SK-N-SH treated with all-trans-retinoic acid at 6 μM for 48 hours (cell line): ENCODE data around the gene UGT1A3.

Source experiments
- ATAC-seq: fragments of 200-7000 bp; cut with Tn5 transposase; 3 replicates; pipeline ENCODE4 v1.9.1; 2020; ENCODE audit warnings: mild to moderate bottlenecking, moderate library complexity
- ARNTL ChIP-seq: fragments of 450-650 bp; formaldehyde crosslinking; IDR thresholded peaks from 2 replicates; pipeline ENCODE4 v1.5.0; 2020; ENCODE audit warnings: low read depth, mild to moderate bottlenecking, moderate library complexity, borderline replicate concordance
- ESRRG ChIP-seq: fragments of 250-450 bp; sonication (Bioruptor Pico); IDR thresholded peaks from 2 replicates; pipeline ENCODE4 v1.6.1; 2021; ENCODE audit warnings: mild to moderate bottlenecking
- GLIS3 ChIP-seq: fragments of 250-450 bp; sonication (Bioruptor Pico); IDR thresholded peaks from 2 replicates; pipeline ENCODE4 v1.5.0; 2020; ENCODE audit warnings: mild to moderate bottlenecking, moderate library complexity
- ISL1 ChIP-seq: fragments of 250-450 bp; sonication (Bioruptor Pico); IDR thresholded peaks from 2 replicates; pipeline ENCODE4 v2.1.2; 2022; ENCODE audit warnings: mild to moderate bottlenecking, moderate library complexity
- OSR1 ChIP-seq: fragments of 250-450 bp; sonication (Bioruptor Pico); IDR thresholded peaks from 2 replicates; pipeline ENCODE4 v1.8.0; 2022; ENCODE audit warnings: moderate library complexity, mild to moderate bottlenecking, inconsistent platforms
- PPARA ChIP-seq: fragments of 250-450 bp; sonication (Bioruptor Pico); IDR thresholded peaks from 2 replicates; pipeline ENCODE4 v1.5.0; 2020; ENCODE audit warnings: mild to moderate bottlenecking, borderline replicate concordance
- RARB ChIP-seq: fragments of 250-450 bp; sonication (Bioruptor Pico); IDR thresholded peaks from 2 replicates; pipeline ENCODE4 v1.8.0; 2021; ENCODE audit warnings: mild to moderate bottlenecking, moderate library complexity
- SNAI2 ChIP-seq: fragments of 250-450 bp; sonication (Bioruptor Pico); IDR thresholded peaks from 2 replicates; pipeline ENCODE4 v1.5.0; 2020; ENCODE audit warnings: mild to moderate bottlenecking, moderate library complexity
- TCF4 ChIP-seq: fragments of 250-450 bp; sonication (Bioruptor Pico); IDR thresholded peaks from 2 replicates; pipeline ENCODE4 v1.8.0; 2021; ENCODE audit warnings: mild to moderate bottlenecking, moderate library complexity, borderline replicate concordance
- TOX ChIP-seq: fragments of 250-450 bp; sonication (Bioruptor Pico); IDR thresholded peaks from 2 replicates; pipeline ENCODE4 v1.8.0; 2021; ENCODE audit warnings: mild to moderate bottlenecking, moderate library complexity, borderline replicate concordance
- ZC3H10 ChIP-seq: fragments of 250-450 bp; sonication (Bioruptor Pico); IDR thresholded peaks from 2 replicates; pipeline ENCODE4 v1.5.1; 2021; ENCODE audit warnings: mild to moderate bottlenecking, moderate library complexity
- ZFP3 ChIP-seq: fragments of 250-450 bp; sonication (Bioruptor Pico); IDR thresholded peaks from 2 replicates; pipeline ENCODE4 v1.5.0; 2020; ENCODE audit warnings: mild to moderate bottlenecking, moderate library complexity
- ZFP30 ChIP-seq: fragments of 450-650 bp; formaldehyde crosslinking; IDR thresholded peaks from 2 replicates; pipeline ENCODE4 v1.5.0; 2022; ENCODE audit warnings: mild to moderate bottlenecking, moderate library complexity
- ZNF70 ChIP-seq: fragments of 450-650 bp; formaldehyde crosslinking; IDR thresholded peaks from 2 replicates; pipeline ENCODE4 v1.5.0; 2020; ENCODE audit warnings: mild to moderate bottlenecking, moderate library complexity
- ZNF8 ChIP-seq: fragments of 450-650 bp; formaldehyde crosslinking; IDR thresholded peaks from 2 replicates; pipeline ENCODE4 v1.5.0; 2020; ENCODE audit warnings: mild to moderate bottlenecking, moderate library complexity
- TF ChIP-seq, protein P1 (sequence below): fragments of 250-450 bp; sonication (Bioruptor Pico); IDR thresholded peaks from 2 replicates; pipeline ENCODE4 v1.5.1; 2021; ENCODE audit warnings: mild to moderate bottlenecking, moderate library complexity
- TF ChIP-seq, protein P2 (sequence below): fragments of 250-450 bp; sonication (Bioruptor Pico); IDR thresholded peaks from 2 replicates; pipeline ENCODE4 v1.8.0; 2021; ENCODE audit warnings: low read depth, mild to moderate bottlenecking, moderate library complexity, borderline replicate concordance
- TF ChIP-seq, protein P3 (sequence below): fragments of 250-450 bp; sonication (Bioruptor Pico); IDR thresholded peaks from 2 replicates; pipeline ENCODE4 v1.8.0; 2020; ENCODE audit warnings: mild to moderate bottlenecking, moderate library complexity, borderline replicate concordance
- TF ChIP-seq, protein P4 (sequence below): fragments of 250-450 bp; sonication (Bioruptor Pico); IDR thresholded peaks from 2 replicates; pipeline ENCODE4 v1.5.0; 2020; ENCODE audit warnings: mild to moderate bottlenecking, moderate library complexity

The UGT1A3 gene

DNA sequence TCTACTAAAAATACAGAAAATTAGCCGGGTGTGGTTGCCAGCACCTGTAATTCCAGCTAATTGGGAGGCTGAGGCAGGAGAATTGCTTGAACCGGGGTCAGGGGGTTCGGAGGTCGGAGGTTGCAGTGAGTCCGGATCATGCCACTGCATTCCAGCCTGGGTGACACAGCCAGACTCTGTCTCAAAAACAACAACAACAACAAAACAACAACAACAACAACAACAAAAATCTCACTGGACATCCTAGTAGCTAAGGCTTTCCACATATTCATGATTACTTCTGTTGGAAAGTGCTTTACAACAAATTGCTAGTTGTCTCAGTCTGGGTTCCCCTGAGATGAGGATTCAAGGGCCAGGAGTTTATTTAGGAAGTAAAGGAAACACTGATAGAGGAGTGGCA is 45.0 kb downstream of the UGT1A3 start:
- TF ChIP-seq ZFP3 (CRISPR knock-in tag) (no peak), ZNF8 (CRISPR knock-in tag) (no peak), ZNF70 (no peak)
- ATAC-seq: no peak

DNA sequence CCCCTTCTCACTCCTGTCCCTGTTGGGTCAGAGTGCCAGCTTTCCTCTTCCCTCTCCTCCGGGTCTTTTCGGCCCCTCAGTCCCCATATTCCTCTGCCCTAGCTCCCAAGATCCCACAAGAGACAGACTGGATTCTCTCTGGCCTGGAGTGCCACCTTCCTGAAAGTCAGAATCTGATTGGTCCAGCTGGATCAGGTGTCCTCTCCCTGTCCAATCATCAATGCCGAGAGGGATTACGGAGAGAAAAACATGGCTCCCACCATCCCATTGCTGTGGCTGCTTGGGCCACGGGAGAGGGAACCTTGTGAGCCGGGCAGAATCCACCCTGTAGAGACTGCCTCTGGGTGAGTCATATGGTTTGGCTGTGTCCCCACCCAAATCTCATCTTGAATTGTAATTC is 46.6 kb downstream of the UGT1A3 start:
- TF ChIP-seq, protein P1, sequence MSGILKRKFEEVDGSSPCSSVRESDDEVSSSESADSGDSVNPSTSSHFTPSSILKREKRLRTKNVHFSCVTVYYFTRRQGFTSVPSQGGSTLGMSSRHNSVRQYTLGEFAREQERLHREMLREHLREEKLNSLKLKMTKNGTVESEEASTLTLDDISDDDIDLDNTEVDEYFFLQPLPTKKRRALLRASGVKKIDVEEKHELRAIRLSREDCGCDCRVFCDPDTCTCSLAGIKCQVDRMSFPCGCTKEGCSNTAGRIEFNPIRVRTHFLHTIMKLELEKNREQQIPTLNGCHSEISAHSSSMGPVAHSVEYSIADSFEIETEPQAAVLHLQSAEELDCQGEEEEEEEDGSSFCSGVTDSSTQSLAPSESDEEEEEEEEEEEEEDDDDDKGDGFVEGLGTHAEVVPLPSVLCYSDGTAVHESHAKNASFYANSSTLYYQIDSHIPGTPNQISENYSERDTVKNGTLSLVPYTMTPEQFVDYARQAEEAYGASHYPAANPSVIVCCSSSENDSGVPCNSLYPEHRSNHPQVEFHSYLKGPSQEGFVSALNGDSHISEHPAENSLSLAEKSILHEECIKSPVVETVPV (CRISPR knock-in tag): no peak
- TF ChIP-seq, protein P2, sequence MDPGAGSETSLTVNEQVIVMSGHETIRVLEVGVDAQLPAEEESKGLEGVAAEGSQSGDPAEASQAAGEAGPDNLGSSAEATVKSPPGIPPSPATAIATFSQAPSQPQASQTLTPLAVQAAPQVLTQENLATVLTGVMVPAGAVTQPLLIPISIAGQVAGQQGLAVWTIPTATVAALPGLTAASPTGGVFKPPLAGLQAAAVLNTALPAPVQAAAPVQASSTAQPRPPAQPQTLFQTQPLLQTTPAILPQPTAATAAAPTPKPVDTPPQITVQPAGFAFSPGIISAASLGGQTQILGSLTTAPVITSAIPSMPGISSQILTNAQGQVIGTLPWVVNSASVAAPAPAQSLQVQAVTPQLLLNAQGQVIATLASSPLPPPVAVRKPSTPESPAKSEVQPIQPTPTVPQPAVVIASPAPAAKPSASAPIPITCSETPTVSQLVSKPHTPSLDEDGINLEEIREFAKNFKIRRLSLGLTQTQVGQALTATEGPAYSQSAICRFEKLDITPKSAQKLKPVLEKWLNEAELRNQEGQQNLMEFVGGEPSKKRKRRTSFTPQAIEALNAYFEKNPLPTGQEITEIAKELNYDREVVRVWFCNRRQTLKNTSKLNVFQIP: no peak
- TF ChIP-seq PPARA (CRISPR knock-in tag) (no peak), TOX (CRISPR knock-in tag) (no peak), OSR1 (CRISPR knock-in tag) (no peak), ZFP30 (CRISPR knock-in tag) (no peak), SNAI2 (no peak)
- TF ChIP-seq, protein P3, sequence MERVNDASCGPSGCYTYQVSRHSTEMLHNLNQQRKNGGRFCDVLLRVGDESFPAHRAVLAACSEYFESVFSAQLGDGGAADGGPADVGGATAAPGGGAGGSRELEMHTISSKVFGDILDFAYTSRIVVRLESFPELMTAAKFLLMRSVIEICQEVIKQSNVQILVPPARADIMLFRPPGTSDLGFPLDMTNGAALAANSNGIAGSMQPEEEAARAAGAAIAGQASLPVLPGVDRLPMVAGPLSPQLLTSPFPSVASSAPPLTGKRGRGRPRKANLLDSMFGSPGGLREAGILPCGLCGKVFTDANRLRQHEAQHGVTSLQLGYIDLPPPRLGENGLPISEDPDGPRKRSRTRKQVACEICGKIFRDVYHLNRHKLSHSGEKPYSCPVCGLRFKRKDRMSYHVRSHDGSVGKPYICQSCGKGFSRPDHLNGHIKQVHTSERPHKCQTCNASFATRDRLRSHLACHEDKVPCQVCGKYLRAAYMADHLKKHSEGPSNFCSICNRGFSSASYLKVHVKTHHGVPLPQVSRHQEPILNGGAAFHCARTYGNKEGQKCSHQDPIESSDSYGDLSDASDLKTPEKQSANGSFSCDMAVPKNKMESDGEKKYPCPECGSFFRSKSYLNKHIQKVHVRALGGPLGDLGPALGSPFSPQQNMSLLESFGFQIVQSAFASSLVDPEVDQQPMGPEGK: no peak
- ATAC-seq: no peak

DNA sequence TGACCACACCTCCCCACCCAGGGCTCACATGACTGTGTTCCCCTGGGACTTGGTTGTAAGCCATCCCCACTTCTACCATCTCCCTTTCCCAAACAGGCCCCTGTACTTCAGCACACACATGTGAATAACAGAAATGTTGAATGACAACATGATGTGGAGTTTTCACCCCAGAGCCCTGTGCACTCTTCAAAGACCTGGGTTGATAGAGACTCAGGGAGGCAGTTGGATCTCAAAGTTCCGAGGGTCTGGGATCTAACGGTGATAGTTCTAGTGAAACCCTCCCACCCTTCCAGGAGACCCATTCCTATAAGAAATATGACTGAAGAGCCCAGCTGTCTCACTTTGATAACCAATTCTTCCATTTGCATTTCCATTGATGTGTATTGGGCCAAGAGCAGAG is 49.2 kb downstream of the UGT1A3 start, which contains the start of gene MROH2A:
Gene MROH2A (plus strand): TSS at position 301 of the 400 bp plus-strand sequence. CDS start 1,029 bp downstream, outside the sequence.
- ATAC-seq: no peak
- no peak for TF ChIP-seq ISL1 (CRISPR knock-in tag)

DNA sequence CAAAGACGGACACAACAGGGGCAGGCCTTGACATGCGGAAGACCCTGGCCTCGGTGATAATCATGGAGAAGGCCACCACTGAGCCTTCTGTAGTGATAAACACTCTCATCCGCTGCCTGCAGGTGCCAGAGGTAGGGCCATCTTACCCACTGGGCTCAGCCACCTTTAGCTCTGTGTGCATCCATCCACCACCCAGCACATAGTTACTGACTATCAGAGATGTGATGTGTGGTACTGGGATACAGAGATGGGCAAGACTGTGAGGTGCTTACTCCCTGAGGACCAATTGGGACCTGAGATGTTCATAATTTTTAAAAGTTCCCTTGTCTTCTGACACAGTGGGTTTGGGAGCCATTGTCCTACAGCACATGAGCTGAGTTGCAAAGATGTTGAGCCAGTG is 50.9 kb downstream of the UGT1A3 start:
- no peak for ATAC-seq
- TF ChIP-seq ZC3H10 (CRISPR knock-in tag) (no peak), OSR1 (CRISPR knock-in tag) (no peak), RARB (CRISPR knock-in tag) (no peak), SNAI2 (no peak), ESRRG (CRISPR knock-in tag) (no peak), ZFP30 (CRISPR knock-in tag) (no peak), GLIS3 (CRISPR knock-in tag) (no peak), TOX (CRISPR knock-in tag) (no peak), ISL1 (CRISPR knock-in tag) (no peak), TCF4 (CRISPR knock-in tag) (no peak), ARNTL (CRISPR knock-in tag) (no peak)
- TF ChIP-seq, protein P3: no peak
- TF ChIP-seq, protein P2: no peak
- TF ChIP-seq, protein P4, sequence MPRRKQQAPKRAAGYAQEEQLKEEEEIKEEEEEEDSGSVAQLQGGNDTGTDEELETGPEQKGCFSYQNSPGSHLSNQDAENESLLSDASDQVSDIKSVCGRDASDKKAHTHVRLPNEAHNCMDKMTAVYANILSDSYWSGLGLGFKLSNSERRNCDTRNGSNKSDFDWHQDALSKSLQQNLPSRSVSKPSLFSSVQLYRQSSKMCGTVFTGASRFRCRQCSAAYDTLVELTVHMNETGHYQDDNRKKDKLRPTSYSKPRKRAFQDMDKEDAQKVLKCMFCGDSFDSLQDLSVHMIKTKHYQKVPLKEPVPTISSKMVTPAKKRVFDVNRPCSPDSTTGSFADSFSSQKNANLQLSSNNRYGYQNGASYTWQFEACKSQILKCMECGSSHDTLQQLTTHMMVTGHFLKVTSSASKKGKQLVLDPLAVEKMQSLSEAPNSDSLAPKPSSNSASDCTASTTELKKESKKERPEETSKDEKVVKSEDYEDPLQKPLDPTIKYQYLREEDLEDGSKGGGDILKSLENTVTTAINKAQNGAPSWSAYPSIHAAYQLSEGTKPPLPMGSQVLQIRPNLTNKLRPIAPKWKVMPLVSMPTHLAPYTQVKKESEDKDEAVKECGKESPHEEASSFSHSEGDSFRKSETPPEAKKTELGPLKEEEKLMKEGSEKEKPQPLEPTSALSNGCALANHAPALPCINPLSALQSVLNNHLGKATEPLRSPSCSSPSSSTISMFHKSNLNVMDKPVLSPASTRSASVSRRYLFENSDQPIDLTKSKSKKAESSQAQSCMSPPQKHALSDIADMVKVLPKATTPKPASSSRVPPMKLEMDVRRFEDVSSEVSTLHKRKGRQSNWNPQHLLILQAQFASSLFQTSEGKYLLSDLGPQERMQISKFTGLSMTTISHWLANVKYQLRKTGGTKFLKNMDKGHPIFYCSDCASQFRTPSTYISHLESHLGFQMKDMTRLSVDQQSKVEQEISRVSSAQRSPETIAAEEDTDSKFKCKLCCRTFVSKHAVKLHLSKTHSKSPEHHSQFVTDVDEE (CRISPR knock-in tag): no peak
